Type B pancreatic cell (in vitro differentiated cells): ENCODE results near the gene VAT1L. TPM values are rescaled to one million over a fixed set of nuclear protein-coding genes. Genes with fewer than 3 reads are reported as not detected.

Experiments
- DNase-seq: peaks from one replicate; pipeline ENCODE4 v3.0.0; 2021; ENCODE audit warnings: mixed read lengths; ENCODE audit not compliant: unreplicated experiment; ENCODE audit errors: extremely low spot score
- H3K27ac Mint-ChIP-seq: 2 replicates; pipeline ENCODE4 v1.8.0; 2021; ENCODE audit warnings: mild to moderate bottlenecking, mixed read lengths
- H3K27me3 Mint-ChIP-seq: 2 replicates; pipeline ENCODE4 v1.8.0; 2021; ENCODE audit warnings: mixed read lengths
- H3K36me3 Mint-ChIP-seq: 2 replicates; pipeline ENCODE4 v1.8.0; 2021; ENCODE audit warnings: mixed read lengths
- H3K4me1 Mint-ChIP-seq: one replicate; pipeline ENCODE4 v1.8.0; 2021; ENCODE audit warnings: mixed read lengths; ENCODE audit not compliant: unreplicated experiment
- H3K4me3 Mint-ChIP-seq: 2 replicates; pipeline ENCODE4 v1.8.0; 2021; ENCODE audit warnings: mild to moderate bottlenecking, mixed read lengths
- H3K9me3 Mint-ChIP-seq: 2 replicates; pipeline ENCODE4 v1.8.0; 2021; ENCODE audit warnings: mixed read lengths
- total RNA-seq: library from RNA; stranded (reverse); gene quantifications from 2 replicates; pipeline ENCODE4 v1.2.1, GENCODE V29; 2021; ENCODE audit warnings: low replicate concordance
- TF ChIP-seq, protein P1 (sequence below): fragments of 200-600 bp; sonication (generic); conservative IDR thresholded peaks from 2 replicates; pipeline ENCODE4 v1.5.0; 2021; ENCODE audit warnings: antibody characterized with exemption, mild to moderate bottlenecking

Gene VAT1L
- total RNA-seq, 1 donor from 2014 or later = 12.4 TPM

DNA sequence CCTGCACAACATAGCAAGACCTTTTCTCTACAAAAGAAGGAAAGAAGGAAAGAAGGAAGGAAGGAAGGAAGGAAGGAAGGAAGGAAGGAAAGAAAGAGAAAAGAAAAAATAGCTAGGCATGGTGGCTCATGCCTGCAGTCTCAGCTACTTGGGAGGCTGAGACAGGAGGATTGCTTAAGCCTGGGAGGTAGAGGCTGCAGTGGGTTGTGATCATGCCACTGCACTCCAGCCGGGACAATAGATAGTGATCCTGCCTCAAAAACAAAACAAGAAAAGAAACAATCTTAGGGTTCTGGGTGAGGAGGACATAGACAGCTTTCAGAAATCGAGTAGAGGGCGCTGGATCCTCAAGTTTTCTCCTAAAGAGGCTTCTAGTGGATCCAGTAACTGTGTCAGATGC lies 174.3 kb downstream of the VAT1L start:
- peaks cover 31% of the 10 kb centered on the region for H3K27me3 Mint-ChIP-seq
- H3K4me3 Mint-ChIP-seq = no peak overlapping the region
- H3K27ac Mint-ChIP-seq = peak overlapping the region; percentile 71
- H3K4me1 Mint-ChIP-seq = peaks cover 14% of the 10 kb centered on the region
- TF ChIP-seq, protein P1, sequence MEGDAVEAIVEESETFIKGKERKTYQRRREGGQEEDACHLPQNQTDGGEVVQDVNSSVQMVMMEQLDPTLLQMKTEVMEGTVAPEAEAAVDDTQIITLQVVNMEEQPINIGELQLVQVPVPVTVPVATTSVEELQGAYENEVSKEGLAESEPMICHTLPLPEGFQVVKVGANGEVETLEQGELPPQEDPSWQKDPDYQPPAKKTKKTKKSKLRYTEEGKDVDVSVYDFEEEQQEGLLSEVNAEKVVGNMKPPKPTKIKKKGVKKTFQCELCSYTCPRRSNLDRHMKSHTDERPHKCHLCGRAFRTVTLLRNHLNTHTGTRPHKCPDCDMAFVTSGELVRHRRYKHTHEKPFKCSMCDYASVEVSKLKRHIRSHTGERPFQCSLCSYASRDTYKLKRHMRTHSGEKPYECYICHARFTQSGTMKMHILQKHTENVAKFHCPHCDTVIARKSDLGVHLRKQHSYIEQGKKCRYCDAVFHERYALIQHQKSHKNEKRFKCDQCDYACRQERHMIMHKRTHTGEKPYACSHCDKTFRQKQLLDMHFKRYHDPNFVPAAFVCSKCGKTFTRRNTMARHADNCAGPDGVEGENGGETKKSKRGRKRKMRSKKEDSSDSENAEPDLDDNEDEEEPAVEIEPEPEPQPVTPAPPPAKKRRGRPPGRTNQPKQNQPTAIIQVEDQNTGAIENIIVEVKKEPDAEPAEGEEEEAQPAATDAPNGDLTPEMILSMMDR = no peak
- no peak for DNase-seq
- H3K9me3 Mint-ChIP-seq = peaks cover 5% of the 10 kb centered on the region
- peaks cover 11% of the 10 kb centered on the region for H3K36me3 Mint-ChIP-seq

DNA sequence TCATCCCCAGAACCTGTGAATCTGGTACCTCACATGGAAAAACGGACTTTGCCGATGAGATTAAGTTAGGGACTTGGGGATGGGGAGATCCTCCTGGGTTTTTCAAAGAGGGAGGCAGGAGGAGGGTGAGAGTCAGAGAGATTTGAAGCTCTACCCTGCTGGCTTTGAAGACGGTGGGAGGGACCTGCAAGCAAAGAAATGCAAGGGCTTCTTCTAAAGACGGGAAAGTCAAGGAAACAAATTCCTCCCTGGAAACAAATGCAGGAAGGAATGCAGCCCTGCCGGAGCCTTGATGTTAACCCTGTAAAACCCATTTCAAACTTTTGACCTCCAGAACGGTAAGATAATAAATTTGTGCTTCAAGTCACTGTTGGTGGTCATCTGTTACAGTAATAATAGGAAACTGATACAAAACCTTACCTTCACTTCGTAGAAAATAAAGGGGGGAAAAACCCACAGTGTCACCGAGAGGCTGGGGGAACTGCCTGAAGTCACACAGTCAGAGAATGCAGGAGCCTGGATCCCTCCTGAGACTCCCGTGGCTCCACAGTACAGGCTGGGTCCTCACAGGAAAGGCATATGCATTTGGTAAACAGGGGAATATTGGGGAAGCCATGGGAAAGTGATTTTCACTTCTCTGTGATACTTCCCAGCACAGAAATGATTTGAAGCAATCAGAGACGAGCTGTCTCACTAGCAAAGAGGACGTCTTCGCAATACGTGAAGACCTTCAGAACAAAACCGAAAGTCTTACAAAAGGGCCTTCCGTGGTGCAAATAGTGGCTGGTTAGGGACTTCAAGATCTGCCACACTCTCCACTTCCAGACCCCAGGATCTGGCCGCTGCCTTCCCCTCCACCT lies 175.1 kb downstream of the VAT1L start:
- peaks cover 11% of the 10 kb centered on the region for H3K36me3 Mint-ChIP-seq
- TF ChIP-seq, protein P1 = no peak
- H3K9me3 Mint-ChIP-seq = peaks cover 5% of the 10 kb centered on the region
- peaks cover 14% of the 10 kb centered on the region for H3K4me1 Mint-ChIP-seq
- peak overlapping the region; percentile 71 for H3K27ac Mint-ChIP-seq
- peaks cover 28% of the 10 kb centered on the region for H3K27me3 Mint-ChIP-seq
- peak overlapping the region; percentile 44 for H3K4me3 Mint-ChIP-seq
- no peak for DNase-seq

DNA sequence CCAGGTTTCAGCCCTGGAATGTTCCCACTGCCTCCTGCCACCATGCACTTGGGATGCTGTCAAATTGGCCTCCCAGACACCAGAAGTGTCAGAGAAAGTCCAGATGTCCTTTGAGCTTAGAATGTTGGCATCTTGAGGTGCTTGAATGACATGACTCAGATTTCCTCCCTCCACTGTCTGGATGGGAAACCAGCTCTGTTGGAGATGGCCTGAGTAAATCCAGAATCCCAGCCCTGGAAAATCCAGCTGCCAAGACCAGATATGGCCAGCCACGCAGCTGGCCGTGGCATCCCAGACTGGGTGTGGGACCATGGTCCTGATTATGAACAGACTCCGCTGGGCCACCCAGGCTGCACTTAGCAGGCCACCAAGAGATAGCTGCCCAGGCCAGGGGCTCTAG lies 177.0 kb downstream of the VAT1L start:
- H3K27me3 Mint-ChIP-seq = peaks cover 22% of the 10 kb centered on the region
- H3K4me1 Mint-ChIP-seq = peaks cover 14% of the 10 kb centered on the region
- H3K9me3 Mint-ChIP-seq = no peaks in the 10 kb centered on the region
- no peak overlapping the region for H3K27ac Mint-ChIP-seq
- H3K4me3 Mint-ChIP-seq = no peak overlapping the region
- H3K36me3 Mint-ChIP-seq = peaks cover 11% of the 10 kb centered on the region
- DNase-seq = no peak
- TF ChIP-seq, protein P1 = no peak

DNA sequence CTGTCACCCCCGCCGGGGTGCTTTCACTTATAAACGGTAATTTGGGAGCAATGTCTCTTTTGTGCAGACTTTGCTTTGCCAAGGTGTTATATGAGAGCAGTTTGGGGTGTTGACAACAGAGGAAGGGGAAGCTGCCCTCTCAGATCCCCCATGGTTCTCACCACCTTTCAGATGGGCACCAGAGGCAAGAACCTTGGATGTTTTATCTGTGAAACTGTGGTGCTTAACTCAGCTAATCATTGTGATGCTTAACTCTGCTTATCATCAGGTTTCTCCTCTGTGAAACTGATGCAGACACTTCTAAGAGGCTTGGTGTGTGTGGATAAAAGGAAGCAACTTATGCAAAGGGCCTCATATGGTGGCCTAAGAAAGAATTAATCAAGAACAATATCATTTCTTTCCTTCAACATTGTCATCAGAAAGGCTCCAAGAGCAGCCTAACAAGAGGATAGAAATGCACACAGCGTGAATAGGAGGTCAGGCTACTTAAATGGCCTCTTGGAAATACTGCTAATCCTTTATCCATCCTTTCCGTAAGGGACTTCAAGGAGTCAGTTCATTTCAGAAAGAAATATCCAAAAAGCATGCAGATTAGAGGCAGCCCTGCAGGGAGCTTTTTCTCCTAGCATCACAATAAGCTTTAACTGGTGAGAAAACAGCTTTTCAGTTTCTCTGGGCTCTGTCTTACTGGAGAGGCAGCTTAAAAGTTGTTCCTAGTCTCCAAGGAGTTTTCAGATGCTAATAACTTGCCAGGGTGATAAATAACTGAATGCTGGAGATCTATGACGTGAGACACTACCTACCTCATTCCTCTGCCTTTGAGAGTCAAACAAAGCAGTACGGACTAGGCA lies 178.9 kb downstream of the VAT1L start:
- Mint-ChIP-seq H3K27ac (no peak overlapping the region), H3K36me3 (peaks cover 4% of the 10 kb centered on the region), H3K4me3 (no peak overlapping the region), H3K27me3 (peaks cover 22% of the 10 kb centered on the region), H3K9me3 (no peaks in the 10 kb centered on the region), H3K4me1 (peaks cover 22% of the 10 kb centered on the region)
- no peak for DNase-seq
- TF ChIP-seq, protein P1 = no peak

DNA sequence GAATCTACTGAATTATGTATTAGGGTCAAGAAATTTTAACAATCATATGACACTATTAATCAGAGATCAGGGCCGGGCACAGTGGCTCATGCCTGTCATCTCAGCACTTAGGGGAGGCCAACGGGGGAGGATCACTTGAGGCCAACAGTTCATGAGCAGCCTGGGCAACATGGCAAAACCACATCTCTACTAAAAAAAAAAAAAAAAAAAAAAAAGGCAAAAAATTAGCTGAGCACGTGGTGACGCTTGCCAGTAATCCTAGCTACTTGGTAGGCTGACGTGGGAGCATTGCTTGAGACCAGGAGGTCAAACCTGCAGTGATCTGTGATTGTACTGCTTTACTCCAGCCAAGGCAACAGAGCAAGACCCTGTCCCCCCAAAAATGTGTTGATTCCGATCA lies 181.5 kb downstream of the VAT1L start:
- H3K36me3 Mint-ChIP-seq = no peaks in the 10 kb centered on the region
- H3K27ac Mint-ChIP-seq = no peak overlapping the region
- no peak overlapping the region for H3K4me3 Mint-ChIP-seq
- no peaks in the 10 kb centered on the region for H3K9me3 Mint-ChIP-seq
- TF ChIP-seq, protein P1 = no peak
- peaks cover 7% of the 10 kb centered on the region for H3K4me1 Mint-ChIP-seq
- peaks cover 12% of the 10 kb centered on the region for H3K27me3 Mint-ChIP-seq
- no peak for DNase-seq
